T-helper 9 cell (primary cell): ENCODE results near the gene EN1.

Experiments used
- DNase-seq: peaks from one replicate; pipeline ENCODE4 v3.0.0-alpha.2; 2020

The EN1 gene

DNA sequence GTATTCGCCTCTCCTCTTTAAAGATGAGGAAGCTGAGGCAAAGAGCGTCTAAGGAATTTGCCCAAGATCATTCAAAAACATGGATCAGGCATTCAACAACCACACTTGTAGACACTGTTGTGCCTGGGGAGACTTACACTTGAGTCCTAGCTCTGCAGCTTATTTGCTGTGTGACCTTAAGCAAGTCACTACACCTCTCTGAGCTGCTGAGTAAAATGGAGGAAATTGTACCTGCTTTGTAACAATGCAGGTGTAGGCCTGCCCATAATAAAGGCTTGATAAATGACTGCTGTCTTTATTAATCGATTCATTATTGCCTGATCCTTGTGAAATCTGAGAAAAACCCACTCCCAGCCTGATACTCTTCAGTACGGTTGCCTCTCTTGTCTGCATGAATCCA is 30.8 kb downstream of the EN1 start:
- no peak for DNase-seq

DNA sequence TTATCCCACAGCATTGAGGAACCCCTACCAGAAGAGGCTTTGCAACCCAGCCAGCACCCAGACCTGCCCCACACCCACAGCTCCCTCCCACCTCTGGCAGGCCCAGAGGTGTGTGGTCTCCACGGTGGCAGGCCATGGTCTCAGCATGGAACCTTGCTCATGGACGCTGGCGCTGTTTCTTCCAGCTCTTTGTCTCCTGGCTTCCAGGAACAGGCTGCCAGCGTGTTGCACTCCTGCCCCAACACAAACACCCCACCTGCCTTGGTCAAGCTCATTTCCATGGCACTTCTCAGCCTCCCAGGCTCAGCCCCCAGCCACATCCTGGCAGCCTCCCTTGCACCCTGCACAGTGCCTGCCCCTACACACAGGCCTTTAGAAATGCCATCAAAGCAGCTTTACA is 31.7 kb downstream of the EN1 start:
- no peak for DNase-seq

DNA sequence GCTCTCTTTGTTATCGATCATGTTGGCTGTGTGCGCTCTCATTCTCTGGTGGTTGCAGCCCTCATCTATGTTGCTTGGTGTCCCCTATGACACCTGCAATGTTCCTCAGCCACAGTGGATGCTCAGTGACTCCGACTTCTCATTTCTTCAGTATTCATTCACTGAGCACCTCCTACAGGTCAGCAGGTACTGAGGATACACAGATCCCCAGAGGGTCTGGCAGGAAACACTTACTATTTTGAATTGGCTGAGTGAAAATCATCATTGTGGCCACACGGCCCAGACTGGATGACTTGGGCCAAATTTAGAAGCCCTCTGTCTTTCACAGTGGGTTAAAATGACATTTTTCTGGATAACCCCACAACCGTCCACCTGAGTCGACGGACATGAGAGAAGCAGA is 32.1 kb downstream of the EN1 start:
- DNase-seq: no peak

DNA sequence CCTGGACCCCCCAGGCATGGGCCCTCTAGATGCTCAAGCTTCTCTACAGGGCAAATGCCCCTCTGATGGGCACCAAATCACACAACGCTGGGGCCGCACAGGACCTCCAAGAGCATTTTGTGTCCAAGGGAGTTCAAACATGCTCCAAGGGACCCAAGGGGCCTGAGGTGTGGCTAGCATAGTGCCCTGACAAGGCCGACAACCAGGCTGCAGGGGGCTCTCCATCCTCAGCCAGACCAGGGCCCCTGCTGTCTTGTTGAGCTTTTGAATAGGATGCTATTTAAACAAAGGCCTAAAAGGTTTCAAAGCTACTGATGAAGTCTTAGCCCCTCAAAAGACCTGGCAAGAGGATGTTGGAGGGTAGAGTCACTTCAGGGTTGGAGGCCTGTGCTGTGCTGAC is 33.1 kb downstream of the EN1 start:
- no peak for DNase-seq

DNA sequence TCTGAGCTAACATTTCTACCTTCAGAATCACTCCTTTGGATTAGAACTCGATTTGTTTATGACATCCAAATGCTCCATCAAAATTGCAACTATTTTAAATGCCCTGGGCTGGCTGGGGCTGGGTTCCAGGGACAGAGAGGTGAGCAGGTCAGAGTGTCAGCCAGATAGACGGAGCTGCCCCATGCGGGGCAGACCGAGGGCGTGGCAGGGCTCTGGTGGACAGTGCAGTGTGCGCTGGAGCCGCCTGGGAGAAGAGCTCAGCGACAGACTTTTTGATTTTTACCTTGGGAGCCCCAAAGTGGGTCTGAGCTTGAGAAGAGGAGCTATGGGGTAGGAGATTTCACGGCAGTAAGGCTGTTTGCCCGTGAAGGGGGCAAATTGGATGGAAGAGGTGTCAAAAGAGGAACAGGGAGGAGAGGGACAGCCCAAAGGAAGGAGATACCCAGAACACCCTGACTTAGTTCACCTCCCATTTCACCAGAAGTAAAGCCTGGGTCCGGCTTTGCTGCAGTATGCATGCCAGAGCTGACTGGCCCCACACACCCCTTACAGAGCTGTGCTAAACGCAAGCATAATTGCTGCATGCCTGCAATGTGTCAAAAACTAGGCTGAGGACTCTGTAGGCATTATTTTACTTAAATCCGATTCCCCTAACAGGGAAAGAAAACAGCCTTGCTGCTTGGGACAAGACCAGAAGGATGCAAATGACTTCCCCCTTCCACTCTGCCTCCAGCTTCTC is 33.7 kb downstream of the EN1 start:
- no peak for DNase-seq

DNA sequence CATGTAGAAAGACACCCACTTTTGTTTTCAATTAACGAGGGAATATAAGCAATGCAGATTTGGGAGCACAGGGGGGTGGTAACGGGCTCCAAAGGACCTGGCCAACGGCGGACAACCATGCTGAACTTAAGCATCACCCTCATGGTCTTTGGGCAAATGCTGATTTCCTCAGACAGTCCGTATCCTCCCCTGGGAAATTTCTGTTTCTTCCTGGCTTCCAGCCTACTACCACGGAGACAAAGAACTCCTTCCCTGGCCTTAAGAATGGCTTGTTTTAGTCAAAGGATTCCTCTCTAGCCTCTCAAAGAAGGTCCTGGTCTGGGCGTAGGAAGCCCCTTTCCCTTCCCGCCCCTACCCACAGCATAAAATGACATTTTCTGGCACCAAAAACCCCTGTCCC is 34.3 kb downstream of the EN1 start:
- no peak for DNase-seq

DNA sequence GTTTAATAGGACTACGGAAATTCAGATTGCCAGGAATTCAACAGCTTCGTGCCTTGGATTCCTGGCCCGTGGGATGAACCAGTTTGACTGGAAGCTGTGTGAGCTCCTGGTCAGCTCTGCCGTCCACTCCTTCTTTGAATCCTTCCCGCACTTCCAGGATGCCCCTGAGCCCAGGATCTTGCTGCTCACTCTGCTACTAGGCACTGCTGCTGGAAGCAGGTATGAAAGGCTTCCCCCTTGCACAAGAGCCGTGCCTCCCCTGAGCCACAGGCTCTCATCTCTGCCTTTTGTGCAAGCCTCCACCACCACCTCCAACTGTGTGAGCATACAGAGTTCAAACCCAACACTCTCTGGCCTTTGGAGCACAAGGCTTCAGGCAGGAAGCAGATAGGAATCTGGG is 34.9 kb downstream of the EN1 start:
- DNase-seq: no peak

DNA sequence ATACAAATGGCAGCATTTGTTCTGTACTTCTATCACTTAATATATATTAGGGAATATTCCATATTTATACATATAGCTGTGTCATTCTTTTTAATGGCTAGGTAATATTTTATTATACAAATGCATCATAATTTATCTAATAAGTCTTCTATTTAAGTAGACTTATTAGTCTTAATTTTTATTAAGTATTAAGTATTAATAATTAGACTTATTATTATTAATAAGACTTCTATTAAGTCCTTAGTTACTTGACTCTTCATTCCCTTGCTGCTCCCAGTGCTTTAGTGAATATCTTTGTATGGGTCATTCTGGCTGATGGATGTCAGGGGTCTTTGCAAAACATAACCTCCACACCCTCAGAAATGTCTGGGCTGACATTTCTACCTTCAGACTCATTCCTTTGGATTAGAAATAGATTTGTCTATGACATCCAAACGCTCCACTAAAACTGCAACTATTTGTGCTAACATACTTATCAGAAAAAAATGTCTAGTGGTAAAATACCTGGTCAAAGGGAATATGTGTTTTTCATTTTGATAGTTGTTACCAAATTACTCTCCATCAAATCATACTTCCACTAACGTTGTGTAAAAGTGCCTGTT is 35.8 kb downstream of the EN1 start:
- DNase-seq: no peak

DNA sequence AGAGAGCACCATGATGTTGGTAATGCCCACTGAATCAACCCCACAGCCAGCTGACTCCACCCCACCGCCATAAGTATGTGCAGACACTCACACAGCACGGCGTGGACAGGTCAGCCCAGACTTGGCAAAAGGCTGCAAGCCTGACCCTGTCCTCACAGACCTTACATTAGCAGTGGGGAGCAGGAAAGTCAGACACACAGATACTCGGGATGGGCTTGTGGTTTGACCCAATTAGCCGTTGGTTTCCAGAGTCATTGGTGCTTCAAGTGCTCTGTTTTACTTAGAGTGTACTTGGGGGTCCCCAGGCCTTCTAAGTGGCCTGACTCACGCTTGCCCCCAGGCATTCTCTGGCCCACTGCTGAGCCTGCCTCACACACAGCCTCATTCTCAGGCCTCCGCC is 36.7 kb downstream of the EN1 start:
- no peak for DNase-seq

DNA sequence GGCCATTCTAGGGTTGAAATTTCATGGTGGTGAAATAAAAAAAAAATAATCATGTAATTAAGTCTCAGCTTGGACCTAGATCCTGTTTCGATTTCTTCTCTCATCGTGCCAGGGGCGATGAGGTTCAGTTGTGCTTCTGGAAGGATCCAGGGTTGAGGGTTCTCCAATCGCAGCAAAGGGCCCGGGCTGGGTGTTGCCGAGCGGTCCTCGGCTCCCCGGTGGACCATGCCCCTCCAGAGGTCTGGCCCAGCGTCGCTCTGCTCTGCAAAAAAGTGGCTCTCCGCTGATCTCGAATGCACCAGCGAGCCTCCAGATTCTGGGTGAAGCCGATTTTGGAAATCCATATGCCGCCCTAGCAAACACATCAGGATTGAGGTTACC is 39.0 kb downstream of the EN1 start:
- no peak for DNase-seq

DNA sequence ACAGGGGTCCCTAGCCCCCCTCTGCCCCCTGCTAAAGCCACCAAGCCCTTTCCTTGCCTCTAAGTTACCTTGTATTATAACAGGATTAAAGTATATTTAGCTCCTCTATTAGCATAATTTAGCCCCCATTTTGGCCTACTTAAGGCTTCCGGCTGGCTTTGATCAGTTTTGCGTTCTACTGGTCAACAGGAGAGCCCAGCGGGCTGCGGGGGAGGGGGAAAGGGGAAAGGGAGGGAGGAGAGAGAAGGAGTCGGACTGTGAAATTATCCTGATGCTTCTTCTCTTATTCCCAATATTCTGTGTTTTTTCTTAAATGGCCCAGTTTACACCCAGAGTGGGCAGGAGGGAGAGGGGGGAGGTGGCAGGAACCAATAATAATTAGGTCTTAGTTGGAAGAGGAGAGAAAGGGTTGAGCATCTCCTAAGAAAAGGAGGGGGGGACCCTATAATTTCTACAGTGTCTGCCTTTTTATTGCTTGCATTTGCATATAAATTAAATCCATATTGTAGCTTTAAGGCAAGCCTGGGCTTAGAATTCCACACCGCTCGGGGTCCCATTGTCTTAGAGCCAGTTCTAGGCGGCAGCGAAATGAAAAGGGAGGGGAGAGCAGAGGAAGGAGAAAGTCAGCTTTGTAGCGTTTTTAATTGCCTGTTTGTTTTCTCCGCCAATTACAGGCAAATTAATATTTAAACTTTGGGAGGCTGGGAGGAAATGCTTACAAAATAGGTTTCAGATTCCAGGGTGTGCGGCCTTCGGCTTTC is 39.6 kb downstream of the EN1 start:
- DNase-seq: no peak

DNA sequence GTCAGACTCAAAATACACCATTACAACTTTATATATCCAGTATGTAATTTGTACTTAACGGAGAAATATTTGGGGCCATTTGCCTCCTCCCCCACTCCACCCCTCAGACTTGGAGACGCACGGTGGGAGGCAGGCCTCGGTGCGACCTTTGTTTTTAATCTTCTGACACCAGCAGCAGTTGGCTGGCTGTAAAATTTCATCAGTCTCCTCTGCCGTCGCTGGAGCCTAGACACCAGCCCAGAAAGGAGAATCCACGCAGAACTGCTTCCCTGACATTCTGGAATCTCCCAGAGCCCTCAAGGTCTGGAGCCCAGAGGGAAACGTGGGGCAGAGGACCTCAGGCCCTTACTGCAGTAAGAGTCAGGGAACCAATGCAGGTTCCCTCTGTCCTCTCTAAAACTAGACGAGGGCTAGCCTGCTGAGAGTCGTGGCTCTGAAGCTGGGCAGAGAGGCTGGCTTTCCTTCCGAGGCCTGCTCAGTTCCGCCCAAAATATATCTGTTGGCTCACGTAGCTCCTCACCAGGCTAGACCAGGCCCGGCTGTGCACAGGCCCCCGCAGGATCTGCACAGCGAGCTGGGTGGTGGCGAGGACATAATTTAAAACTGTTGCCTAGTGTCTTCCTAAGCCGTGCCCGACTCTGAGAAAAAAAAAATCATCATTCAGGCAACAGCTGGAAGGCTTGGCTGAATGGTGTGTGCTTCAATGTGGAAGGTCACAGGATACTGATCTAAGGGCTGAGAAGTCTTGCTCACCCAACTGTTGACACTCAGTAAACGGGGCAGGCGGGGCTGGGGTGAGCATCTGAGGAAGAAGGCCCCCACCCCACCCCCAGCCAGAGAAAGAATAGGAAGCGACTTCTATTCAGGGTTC is 40.4 kb downstream of the EN1 start:
- no peak for DNase-seq

DNA sequence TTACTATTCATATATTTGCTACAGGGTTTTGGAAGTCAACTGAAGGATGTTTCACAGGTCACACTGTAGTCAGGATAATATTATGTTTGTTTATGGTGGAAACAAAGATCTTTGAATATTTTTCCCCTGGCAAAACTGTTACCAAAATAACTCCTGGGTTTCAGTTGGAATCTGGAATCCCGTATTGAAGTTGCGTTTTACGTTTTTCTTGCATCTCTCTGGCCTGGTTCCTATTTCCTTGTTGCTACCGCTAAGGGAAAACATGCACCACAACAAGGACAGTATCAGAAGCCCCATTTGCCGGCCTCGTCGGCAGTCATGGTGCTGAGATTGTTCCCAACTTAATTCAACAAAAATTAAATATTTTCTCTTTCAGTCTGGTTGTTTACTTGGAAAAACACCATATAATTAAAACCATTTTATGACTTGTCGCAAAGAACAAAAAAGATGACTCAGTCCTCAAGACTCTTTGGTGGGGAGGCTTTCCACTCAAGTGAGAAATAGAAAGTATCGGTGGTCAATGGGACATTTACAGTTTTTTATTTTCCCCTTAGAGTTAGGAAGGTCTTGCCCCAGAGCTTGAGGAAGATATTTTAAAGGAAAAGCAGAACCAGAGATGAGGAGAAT is 42.3 kb downstream of the EN1 start:
- DNase-seq: no peak

DNA sequence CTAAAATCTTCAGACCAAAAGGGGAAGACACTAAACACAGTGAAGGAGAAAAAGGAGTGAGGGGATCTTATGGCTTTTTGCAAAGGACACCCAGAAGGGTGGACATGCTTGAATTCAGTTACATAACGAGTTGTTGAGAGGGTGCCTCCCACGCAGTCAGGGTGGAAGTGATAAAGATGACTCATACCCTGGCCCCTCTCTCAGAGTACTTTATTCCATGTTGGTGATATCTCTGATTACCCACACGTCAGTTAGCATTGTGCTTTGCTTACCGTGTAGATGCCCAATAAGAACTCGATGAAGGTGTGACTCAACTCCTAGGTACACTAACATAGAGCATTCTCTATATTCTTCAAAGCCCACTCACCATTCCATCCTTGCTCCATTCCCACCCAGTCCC is 44.4 kb downstream of the EN1 start:
- DNase-seq: no peak

DNA sequence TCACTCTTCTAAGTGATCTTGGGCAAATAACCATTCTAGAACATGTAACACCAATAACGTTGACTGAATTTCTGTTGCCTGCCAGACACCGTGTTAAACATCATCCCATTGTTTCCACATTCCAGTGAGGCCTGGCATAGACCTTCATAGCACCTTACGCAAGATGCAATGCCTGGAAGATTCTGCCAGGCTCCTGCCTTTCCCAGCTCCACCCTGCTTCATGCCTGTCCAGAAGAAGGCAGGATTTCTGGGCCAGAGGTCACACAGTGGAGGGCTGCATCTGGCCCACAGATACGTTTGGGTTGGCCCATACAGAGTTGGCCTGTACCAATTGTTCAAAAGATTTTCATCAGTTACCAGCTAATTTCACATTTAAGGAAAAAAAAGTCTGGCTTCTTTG is 46.3 kb downstream of the EN1 start:
- no peak for DNase-seq

DNA sequence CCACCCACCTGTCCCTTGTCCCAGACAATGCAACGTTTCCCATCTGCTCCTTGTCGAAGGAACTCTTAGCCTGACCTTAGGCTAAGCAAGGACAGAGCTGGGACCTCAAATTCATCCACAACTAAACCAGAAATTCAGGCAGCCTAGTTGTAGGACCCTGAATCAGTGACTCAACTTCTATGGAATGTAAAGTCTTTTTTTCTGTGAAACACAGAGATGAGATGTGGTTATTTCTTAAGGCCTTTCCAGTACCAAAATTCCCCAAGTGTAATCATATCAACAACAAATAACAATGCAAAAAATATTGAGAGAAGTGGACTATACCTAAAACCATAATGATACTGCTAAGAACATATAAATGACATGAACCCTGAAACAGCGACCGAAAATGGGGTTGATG is 46.7 kb downstream of the EN1 start:
- no peak for DNase-seq

DNA sequence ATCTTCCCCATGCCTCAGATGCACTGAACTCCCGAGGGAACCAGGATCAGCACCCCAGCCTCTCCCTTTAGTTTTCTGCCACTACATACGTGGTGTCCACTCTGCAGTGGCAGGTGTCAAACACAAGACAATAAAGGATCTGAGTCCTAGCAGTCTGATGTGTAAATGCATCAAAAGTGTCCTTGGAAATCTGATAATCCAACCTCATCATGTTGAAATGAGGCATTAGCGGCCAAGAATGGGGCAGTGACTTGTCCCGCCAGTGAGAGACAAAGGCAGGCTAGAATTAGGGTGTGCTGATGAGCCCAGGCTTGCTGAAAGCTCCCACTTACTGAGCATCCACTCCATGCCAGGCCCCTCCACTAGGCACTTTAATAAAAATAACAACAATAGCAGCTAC is 52.9 kb downstream of the EN1 start:
- no peak for DNase-seq
